ENCODE measurements around the gene EXD3.
"Not testable (repeated sequence)": the region's sequence is repeated elsewhere in the genome, so short reads cannot be mapped to it uniquely, and the experiment has no call there.

The EXD3 gene

GRCh38 chr9:137266585-137267453 lies 156.1 kb downstream of the EXD3 start:
- no peak for DNase-seq

- DNase-seq = no peak
These were observed 156.8 kb downstream of the EXD3 start for GRCh38 chr9:137266162-137266527.

GRCh38 chr9:137265496-137266161 lies 157.3 kb downstream of the EXD3 start:
- DNase-seq = no peak

GRCh38 chr9:137264067-137264466 lies 158.9 kb downstream of the EXD3 start:
- DNase-seq = no peak

GRCh38 chr9:137263506-137263905 lies 159.5 kb downstream of the EXD3 start:
- no peak for DNase-seq

GRCh38 chr9:137262909-137263285 lies 160.1 kb downstream of the EXD3 start:
- DNase-seq = no peak

GRCh38 chr9:137262173-137262908 lies 160.6 kb downstream of the EXD3 start:
- not testable (repeated sequence) for DNase-seq

Measured in T-helper 1 cell (primary cell).